ENCODE results near the gene PLD5.

The PLD5 gene

DNA sequence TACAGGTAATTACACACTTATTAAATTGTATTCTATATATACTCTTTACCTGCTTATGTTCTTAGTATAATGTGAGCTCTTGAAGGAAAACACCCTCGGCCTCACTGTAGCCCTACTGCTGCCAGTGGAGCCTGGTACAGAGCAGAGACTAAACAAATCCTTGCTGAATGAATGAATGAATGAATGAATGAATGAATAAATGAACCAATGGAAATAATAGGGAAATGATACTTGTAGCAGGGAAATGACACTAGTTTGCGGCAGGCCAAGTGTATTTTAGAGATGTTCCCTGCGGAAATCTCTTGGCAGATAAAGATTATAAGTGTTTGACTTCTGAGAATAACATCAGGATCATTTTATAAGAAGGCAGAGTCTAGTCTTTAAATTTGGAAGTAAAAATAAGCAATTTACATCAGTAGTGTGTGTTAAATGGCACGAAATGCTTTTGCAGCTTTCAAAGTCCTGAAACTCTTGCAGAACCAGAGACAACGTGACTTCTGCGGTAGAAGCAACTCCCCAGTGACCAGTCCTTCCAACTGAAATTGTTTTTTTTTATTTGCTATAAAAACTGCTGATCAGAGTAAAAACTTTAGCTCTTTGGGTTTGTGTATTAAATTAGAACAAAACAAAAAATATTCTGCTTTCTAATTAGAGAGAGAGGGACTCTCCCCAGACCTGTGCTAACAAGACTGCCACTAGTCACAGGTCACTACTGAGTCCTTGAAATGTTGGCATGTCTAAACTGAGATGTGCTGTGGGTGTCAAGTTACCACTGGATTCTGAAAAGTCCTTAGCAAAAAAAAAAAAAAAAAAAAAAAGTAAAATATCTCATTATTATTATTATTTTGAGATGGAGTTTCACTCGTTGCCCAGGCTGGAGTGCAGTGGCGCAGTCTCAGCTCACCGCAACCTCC lies 326.3 kb downstream of the PLD5 start:
- Histone ChIP-seq H4K20me1 (ENCODE audit: insufficient read depth) (no peaks in the 10 kb centered on the region), H3K27me3 (ENCODE audit: insufficient read depth, low read depth) (no peaks in the 10 kb centered on the region), H3K4me2 (no peak overlapping the region), H3K36me3 (ENCODE audit: insufficient read depth) (no peaks in the 10 kb centered on the region), H3K79me2 (ENCODE audit: insufficient read depth, low read depth) (no peaks in the 10 kb centered on the region), H3K4me1 (ENCODE audit: low read depth, poor library complexity, severe bottlenecking) (no peaks in the 10 kb centered on the region), H3K4me3 (IDR thresholded peaks at IDR 0.05; ENCODE audit: insufficient read depth, low read depth, low read length) (no peak overlapping the region), H3K27ac (no peak overlapping the region), H2AFZ (ENCODE audit: low read depth) (no peak overlapping the region), H3K9ac (no peak overlapping the region)
- TF ChIP-seq, protein P1, sequence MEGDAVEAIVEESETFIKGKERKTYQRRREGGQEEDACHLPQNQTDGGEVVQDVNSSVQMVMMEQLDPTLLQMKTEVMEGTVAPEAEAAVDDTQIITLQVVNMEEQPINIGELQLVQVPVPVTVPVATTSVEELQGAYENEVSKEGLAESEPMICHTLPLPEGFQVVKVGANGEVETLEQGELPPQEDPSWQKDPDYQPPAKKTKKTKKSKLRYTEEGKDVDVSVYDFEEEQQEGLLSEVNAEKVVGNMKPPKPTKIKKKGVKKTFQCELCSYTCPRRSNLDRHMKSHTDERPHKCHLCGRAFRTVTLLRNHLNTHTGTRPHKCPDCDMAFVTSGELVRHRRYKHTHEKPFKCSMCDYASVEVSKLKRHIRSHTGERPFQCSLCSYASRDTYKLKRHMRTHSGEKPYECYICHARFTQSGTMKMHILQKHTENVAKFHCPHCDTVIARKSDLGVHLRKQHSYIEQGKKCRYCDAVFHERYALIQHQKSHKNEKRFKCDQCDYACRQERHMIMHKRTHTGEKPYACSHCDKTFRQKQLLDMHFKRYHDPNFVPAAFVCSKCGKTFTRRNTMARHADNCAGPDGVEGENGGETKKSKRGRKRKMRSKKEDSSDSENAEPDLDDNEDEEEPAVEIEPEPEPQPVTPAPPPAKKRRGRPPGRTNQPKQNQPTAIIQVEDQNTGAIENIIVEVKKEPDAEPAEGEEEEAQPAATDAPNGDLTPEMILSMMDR (conservative IDR thresholded peaks at IDR 0.05; ENCODE audit: low read depth, low read length), result no peak

- Histone ChIP-seq H4K20me1 (ENCODE audit: insufficient read depth) (no peaks in the 10 kb centered on the region), H3K27ac (no peak overlapping the region)
- TF ChIP-seq, protein P1 (conservative IDR thresholded peaks at IDR 0.05; ENCODE audit: low read depth, low read length), result no peak
These were observed 327.6 kb downstream of the PLD5 start for GRCh38 chr1:242196914-242197313.

DNA sequence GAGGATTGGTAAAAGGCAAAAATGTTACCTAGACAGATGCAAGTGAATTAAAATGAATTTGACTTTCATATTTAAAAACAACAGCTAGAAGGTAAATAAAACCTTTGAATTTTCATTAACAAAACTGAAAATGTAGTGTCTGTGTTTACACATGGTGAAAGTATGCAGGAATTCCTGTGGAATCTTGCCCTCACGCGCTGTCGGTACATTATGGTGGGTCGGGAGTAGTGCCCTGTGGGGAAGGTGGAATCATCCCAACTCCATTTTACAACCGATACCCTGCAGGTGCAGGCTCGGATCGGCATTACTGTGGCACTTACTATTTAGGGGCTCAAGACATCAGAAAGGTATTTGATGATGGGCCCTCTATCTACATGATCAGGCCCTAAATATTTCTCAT lies 328.4 kb downstream of the PLD5 start:
- Histone ChIP-seq H2AFZ (ENCODE audit: low read depth) (no peak overlapping the region), H3K4me1 (ENCODE audit: low read depth, poor library complexity, severe bottlenecking) (no peaks in the 10 kb centered on the region), H4K20me1 (ENCODE audit: insufficient read depth) (no peaks in the 10 kb centered on the region), H3K79me2 (ENCODE audit: insufficient read depth, low read depth) (no peaks in the 10 kb centered on the region), H3K27ac (no peak overlapping the region), H3K36me3 (ENCODE audit: insufficient read depth) (no peaks in the 10 kb centered on the region), H3K9ac (no peak overlapping the region), H3K27me3 (ENCODE audit: insufficient read depth, low read depth) (no peaks in the 10 kb centered on the region), H3K4me3 (IDR thresholded peaks at IDR 0.05; ENCODE audit: insufficient read depth, low read depth, low read length) (no peak overlapping the region), H3K4me2 (no peak overlapping the region)
- TF ChIP-seq, protein P1 (conservative IDR thresholded peaks at IDR 0.05; ENCODE audit: low read depth, low read length), result no peak

More at GRCh38 chr1:242196914-242197313, 327.6 kb downstream of the PLD5 start:
- H3K4me3 ChIP-seq (IDR thresholded peaks at IDR 0.05; ENCODE audit: insufficient read depth, low read depth, low read length), result no peak overlapping the region
- no peaks in the 10 kb centered on the region for H3K36me3 ChIP-seq (ENCODE audit: insufficient read depth)
- H2AFZ ChIP-seq (ENCODE audit: low read depth), result no peak overlapping the region
- H3K79me2 ChIP-seq (ENCODE audit: insufficient read depth, low read depth), result no peaks in the 10 kb centered on the region
- H3K9ac ChIP-seq, result no peak overlapping the region
- H3K27me3 ChIP-seq (ENCODE audit: insufficient read depth, low read depth), result no peaks in the 10 kb centered on the region
- no peaks in the 10 kb centered on the region for H3K4me1 ChIP-seq (ENCODE audit: low read depth, poor library complexity, severe bottlenecking)
- H3K4me2 ChIP-seq, result no peak overlapping the region

GRCh38 chr1:242189591-242189990 lies 334.9 kb downstream of the PLD5 start:
- Histone ChIP-seq H3K27ac (no peak overlapping the region), H3K4me2 (no peak overlapping the region), H3K4me1 (ENCODE audit: low read depth, poor library complexity, severe bottlenecking) (no peaks in the 10 kb centered on the region), H3K4me3 (IDR thresholded peaks at IDR 0.05; ENCODE audit: insufficient read depth, low read depth, low read length) (no peak overlapping the region), H3K9ac (no peak overlapping the region), H2AFZ (ENCODE audit: low read depth) (no peak overlapping the region), H3K36me3 (ENCODE audit: insufficient read depth) (no peaks in the 10 kb centered on the region), H3K27me3 (ENCODE audit: insufficient read depth, low read depth) (no peaks in the 10 kb centered on the region), H3K79me2 (ENCODE audit: insufficient read depth, low read depth) (no peaks in the 10 kb centered on the region), H4K20me1 (ENCODE audit: insufficient read depth) (no peaks in the 10 kb centered on the region)
- TF ChIP-seq, protein P1 (conservative IDR thresholded peaks at IDR 0.05; ENCODE audit: low read depth, low read length), result no peak

Measured in KMS-11 (cell line).